ENCODE results near the gene CHRNA4.
"Not testable (repeated sequence)": the region's sequence is repeated elsewhere in the genome, so short reads cannot be mapped to it uniquely, and the experiment has no call there.

CHRNA4 gene

DNA sequence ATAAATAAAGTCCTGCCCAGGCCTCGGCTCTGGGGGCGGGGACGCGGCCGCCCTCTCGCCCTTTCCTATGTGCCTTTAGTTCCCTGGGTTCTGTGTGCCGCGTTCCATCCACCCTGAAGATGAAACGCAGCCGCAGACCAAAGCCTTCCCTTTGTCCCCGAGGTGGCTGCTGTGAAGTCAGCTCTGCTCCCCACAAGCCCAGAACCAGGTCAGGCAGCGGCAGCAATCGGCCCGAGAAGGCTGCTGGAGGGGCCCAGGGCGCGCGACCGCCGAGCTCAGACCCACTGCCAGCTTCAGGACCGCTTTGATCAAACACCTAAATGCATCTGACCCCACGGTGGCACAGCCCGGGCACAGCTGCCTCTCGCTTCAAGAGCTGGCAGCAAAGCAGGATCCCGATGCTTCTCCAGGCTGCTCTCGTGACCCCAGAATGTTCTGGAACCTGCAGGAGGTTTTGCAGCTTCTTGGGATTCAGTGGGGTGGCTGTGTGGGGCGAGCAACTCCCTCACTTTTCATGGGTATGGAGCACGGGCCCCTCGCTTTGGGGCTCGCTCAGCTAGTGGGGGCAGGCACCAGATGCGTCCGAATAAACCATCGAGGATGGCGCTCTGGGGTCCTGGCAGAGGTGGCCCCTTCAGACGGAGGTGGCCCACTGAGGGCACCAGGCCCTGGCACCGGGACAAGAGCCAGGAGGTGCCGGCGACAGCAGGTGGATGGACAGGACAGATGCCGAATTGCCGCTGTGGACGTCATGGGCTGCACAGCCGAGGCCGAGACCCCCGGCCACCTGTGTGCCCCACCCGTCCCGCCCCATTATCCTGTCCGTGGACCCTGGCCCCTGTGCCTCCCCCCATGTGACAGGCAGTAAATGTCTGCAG, 13.0 kb downstream of the CHRNA4 start:
- DNase-seq, result peak; percentile 57

DNA sequence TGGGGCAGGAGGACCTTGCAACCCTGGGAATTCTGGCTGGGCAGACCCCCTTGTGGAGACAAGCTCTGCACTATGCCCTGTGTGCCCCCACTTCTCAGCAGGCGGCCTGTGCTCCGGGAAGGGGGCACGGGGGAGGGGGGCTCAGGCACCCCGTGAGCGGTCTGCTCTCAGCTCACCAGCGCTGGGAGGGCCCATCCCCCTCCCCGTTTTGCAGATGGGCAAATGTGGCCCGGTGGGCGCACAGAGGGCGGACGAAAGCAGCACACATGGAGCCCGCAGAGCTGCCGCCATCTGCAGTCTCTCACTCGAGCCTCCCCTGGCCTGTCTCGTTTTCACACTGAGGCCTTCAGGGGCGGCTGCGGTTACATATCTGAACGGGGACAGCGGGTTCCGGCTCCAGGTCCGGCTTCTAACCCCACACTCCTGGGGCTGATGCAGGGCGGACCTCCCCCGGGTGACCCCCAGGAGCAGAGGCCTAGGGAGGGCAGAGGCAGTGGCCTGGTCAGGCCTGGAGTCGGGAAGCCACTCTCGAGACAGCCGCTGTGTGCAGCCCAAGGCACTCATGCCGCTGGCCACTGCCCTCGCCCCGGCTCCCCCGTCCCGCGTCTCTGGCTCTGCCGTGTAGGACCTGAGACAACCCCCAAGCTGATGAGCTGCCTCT, 13.9 kb downstream of the CHRNA4 start:
- no peak for DNase-seq

DNA sequence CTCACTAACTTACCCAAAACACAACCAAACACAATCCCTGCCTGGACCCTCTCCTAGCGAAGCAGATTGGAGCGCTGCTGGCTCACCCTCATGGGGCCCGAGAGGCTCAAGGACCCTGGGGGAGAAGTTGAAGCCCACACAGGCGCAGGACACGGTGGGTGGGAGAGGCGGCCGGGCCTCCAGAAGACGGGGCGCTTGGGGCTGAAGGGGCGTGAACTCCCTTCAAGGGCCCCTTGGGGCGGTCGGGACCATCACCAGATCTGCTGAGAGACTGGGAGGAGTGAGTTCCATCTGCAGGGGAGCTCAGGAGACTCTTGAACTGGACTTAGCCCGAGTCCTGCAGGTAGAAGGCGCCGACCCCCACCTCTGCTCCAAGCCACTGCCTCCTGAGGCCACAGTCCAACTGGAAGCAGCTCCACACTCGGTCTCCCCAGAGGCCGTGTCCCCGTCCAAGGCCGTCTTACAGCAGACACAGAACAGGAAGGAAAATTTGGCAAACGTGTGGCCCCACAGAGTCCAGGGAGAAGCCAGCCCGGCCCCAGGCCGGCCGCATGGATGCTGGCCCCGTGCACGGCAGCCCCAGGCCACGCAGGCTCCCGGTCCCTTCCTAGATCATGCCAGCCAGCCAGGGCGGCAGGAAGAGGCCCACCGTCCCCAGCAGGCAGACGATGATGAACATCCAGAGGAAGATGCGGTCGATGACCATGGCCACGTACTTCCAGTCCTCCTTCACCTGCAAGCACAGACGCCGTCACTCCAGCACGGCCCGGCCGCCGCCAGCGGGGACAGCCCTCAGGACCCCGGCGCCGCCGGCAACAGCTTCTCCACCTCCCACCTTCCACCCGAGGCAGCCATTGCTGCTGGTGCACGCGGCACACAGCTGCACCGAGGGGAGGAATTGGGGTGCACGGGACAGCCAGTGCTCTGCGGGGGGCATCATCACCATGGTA, 14.7 kb downstream of the CHRNA4 start:
- DNase-seq, result no peak

DNA sequence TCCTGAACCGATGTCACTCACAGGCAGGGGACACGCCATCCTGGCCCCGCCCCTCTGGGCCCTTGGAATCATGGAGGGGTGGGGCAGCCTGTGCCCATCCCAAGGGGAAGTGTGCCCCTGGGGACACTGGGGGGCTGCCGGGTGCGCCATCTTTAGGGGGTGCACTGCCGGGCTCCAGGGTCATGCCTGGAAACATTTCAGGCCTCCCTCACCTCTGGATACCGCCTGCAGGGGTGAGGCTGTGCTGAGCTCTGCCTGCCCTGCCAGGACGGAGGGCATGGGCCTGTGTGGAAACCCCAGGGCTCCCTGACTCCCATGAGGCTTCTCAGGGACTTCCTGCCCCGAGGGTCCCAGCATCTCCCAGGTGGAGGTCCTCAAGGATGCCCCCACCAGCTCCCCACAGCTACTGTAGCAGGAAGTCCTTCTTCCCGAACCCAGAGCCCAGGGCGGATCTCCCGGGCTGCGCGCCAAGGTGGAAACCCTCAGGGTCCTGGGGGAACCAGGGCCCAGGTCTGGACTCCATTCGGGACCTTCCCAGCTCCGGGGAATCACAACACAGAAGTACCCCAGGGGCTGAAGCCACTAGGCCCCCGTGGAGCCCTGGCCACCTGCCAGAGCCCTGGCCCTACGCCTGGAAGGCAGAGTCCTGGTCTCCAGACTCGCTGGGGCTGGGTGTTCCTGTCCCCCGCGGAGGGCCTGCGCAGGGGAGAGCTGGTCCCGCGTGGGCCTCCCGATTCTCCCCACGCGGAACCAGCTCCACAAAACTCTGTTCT, 15.6 kb downstream of the CHRNA4 start:
- DNase-seq, result no peak

DNA sequence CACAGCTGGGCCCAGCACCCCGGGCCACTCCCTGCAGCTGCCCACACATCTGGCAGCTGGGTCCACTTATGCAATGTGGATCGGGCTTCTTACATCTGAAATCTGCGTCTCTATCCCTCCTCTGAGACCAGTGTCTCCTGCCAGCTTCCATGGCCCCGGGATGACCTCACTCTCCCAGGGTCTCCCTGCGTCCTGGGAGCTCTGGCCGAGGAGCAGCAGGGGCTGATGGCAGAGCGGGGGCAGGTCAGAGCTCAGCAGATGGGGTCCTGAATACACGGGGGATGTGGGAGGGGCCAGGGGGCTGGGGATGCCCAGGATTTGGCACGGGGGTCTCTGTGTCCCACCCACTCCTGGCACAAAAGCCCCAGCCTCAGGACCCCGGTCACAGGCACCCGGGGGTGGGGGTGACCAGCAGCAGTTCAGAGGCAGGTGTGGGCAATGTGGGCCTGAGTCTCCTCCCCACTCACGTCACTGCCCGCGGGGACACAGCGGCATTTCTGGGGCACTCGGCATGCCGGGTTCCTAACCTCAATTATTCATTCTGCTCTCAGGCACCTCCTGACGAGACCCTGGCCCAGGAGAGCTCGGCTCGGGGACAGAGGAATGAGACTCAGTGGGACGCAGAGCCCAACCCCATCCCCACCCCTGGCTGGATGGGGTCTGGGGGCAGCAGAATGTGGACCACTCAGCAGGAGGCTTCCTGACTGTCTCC, 16.4 kb downstream of the CHRNA4 start:
- DNase-seq, result no peak

DNA sequence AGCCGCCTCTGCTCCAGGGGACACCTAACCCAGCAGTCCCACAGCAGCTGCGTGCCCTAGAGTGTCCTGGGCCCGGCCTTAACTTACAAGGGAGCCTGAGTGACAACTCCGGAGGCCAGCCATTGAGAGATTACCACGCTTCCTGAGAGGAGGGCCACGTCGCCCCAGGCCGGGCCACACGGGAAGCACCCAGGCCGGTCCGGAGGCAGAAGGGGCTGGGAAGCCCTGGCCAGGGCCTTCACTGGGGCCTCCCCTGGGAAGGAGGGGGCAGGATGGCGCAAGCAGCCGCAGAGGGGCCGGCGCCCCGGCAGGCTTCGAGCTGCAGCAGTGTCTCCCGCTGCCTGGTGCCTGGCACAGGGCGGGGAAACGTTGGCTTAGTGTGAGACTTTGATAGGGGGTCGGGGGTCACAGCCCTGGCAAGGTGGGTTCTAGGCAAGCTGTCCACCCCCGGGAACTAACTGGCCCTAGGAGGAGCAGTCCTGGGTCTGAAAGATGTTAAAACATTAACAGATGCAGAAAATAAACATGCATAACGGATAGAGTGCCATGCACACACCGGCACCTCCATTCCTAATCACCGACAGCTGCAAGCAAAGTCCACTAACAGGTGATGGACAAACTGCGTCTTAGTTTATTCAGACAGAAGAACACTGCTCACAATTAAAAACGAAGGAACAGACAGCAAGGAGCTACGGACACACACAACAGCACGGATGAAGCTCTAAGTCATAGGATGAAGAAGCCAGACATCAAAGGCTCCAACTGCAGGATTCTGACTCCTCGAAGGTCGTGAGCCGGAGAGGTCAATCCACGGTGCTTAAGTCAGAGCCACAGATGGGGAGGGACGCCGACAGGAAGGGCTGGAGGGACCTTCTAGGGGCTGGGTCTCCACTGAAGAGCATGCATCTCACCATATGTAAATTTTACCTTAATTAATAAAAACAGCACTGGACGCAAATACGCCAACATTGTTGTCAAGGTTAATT, 17.4 kb downstream of the CHRNA4 start:
- DNase-seq, result no peak

DNA sequence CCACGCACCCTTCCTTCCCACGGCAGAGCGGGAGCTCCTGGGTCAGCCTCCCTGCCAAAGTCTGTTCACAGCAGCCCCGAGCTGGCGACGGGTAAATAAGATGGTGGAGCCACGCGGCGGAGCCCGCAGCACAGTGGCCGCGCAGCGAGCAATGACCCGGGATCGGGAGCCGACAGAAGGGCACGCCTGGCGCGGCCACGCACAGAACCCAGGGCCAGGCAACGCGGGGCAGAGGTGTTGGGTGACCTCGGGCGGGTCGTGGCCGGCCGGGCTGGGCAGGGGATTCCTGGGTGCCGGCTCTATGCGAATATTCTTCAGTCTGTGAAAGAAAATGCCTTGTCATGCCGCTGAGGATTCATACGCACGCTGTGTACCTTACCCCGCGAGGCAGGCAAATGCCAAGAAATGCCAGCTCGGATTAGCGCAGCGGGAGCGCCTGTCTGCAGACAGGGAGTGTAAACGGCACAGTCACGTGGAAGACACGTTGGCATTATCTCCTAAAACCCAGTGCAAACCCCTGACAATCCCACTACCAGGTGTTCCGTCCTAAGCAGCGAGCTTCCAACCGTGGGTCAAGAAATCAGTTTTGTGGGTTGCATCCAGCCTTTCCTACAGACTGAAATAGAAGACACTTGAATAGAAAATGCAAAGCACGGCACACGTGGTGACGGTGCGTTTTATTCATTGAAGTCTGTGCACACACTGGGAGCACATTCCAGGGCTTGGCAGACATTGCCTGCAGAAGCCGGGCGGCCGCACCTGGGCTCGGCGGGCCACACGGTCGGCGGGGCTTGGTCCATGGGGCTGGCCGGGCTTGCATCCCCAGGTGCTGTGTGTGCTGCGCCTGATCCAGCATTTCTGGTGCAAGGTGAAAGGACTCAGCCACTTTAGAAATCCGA, 18.3 kb downstream of the CHRNA4 start:
- DNase-seq, result no peak

DNA sequence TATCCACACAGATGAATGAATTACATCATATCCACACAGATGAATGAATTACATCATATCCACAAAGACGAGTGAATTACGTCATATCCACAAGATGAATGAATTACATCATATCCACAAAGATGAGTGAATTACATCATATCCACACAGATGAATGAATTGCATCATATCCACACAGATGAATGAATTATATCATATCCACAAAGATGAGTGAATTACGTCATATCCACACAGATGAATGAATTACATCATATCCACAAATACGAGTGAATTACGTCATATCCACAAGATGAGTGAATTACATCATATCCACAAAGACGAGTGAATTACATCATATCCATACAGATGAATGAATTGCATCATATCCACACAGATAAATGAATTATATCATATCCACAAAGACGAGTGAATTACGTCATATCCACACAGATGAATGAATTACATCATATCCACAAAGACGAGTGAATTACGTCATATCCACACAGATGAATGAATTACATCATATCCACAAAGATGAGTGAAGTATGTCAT, 20.9 kb downstream of the CHRNA4 start:
- not testable (repeated sequence) for DNase-seq

DNA sequence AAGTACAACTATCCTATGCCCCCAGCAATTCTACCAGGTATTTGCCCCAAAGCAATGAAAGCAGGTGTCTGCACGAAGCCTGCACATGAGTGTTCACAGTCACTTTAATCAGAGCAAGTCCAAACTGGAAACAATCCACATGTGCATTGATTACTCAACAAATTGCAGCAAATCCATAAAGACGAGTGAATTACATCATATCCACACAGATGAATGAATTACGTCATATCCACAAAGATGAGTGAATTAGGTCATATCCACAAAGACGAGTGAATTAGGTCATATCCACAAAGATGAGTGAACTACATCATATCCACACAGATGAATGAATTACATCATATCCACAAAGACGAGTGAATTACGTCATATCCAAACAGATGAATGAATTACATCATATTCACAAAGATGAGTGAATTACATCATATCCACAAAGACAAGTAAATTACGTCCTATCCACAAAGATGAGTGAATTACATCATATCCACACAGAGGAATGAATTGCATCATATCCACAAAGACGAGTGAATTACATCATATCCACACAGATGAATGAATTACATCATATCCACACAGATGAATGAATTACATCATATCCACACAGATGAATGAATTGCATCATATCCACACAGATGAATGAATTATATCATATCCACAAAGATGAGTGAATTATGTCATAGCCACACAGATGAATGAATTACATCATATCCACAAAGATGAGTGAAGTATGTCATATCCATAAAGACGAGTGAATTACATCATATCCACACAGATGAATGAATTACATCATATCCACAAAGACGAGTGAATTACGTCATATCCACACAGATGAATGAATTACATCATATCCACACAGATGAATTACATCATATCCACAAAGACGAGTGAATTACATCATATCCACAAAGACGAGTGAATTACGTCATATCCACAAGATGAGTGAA, 21.7 kb downstream of the CHRNA4 start:
- not testable (repeated sequence) for DNase-seq

DNA sequence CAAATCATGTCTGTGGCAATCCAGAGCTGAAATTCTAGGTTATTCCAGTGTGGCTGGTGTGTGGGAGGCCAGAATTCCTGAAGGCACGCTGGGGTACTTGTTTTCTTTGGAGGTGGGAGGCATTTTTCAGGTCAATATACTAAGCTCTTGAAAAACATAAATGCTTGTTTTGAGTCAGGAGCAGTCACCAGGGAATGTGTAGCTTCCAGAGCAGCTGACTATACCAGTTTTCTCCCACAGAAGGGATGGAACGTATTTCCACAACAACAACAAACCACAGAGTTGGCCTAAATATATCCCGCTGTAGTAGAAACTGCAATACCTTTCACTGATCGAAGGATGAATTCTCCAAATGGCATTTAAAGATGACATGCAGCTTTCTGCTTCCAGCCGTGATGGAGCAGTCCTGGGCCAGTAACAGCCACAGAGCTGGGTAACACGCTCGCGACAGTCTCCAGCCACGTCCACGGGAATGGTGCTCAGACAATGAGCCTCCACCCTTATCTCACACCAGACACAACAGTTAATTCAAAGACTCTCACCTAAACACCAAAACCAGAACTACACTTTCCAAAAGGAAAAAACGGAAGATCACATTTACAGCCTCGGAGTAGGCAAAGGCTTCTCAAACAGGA, 23.2 kb downstream of the CHRNA4 start:
- DNase-seq, result no peak

DNA sequence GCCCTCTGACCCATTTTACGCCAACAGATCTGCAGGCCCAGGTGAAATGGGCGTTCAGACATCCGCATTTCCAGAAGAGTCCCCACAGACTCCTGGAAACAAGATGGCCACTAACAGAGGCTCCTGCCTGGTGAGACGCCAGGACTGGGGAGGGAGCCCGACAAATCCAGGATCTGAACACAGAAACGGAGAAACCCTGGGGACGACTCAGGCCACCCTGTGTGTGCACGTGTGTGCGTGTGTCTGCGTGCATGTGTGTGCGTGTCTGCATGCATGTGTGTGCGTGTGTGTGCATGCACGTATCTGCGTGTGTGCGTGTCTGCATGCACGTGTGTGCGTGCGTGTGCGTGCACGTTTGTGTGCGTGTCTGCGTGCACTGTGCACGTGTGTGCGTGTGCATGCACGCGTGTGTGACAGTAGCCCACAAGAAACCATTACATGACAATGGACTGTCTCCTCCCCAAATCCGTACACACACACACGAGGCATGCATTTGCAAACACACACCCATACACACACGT, 24.9 kb downstream of the CHRNA4 start:
- DNase-seq, result no peak

DNA sequence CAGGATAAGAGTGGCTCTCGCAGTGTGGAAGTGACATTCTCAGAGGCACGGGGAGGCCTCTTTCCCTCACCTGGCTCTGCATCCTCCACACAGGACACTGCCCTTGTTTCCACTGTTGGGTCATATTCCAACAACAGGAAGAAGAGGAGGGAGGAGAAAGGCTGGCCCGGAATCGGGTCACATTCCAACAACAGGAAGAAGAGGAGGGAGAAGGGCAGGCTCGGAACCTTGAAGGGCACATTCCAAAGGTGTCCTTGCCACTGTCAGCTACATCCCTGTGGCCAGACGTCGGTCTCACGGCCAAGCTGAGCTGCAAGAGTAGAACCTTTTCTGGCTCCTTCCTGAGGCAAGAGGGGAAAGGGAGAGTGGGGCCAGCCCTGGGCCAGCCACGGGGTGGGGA, 25.4 kb downstream of the CHRNA4 start:
- no peak for DNase-seq

DNA sequence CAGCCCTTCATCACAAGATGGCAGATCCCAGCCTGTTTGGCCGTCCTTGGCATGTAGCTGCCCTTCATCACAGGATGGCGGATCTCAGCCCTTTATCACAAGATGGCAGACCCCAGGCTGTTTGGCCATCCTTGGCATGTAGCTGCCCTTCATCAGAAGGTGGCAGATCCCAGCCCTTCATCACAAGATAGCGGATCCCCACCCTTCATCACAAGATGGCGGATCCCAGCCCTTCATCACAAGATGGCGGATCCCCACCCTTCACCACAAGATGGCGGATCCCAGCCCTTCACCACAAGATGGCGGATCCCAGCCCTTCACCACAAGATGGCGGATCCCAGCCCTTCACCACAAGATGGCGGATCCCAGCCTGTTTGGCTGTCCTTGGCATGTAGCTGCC, 26.1 kb downstream of the CHRNA4 start:
- DNase-seq, result not testable (repeated sequence)

DNA sequence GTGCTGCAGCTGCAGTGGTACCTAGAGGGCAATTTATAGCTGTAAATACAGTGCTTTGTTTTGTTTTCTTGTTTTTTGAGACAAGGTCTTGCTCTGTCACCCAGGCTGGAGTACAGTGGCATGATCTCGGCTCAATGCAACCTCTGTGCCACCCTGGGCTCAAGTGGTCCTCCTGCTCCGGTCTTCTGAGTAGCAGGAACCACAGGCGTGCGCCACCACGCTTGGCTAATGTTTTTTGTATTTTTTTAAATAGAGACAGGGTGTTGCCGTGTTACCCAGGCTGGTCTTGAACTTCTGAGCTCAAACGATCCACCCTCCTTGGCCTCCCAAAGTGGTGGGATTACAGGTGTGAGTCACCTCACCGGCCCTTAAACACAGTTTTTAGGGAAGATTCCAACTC, 26.8 kb downstream of the CHRNA4 start:
- DNase-seq, result no peak

DNA sequence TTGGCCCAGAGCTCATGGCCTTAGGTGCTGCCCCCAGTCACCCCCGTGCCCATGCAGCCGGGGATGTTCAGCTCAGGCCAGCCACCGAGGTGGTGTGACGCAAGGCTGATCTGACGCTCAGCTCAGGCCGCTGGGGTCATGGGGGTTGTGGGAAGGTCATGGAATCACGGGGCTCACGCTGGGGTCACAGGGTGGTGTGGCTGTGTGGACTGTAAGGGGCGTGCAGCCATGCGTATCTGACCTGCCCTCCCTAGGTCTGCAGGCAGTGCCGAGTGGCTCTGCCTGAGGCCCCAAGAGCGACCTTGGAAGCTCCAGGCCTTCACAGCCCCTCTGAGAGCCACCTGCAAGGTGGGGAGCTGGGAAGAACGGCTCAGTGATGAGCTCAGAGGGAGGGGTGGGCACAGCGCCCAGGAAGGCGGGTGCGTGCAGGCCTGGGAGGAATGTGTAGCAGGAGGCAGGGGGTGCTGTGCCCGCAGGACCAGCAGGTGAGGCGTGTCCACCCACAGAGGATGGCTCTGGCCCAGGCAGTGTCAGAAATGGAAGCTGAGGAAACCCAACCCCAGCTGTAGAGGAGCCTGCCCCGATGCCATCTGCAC, 27.8 kb downstream of the CHRNA4 start:
- no peak for DNase-seq

DNA sequence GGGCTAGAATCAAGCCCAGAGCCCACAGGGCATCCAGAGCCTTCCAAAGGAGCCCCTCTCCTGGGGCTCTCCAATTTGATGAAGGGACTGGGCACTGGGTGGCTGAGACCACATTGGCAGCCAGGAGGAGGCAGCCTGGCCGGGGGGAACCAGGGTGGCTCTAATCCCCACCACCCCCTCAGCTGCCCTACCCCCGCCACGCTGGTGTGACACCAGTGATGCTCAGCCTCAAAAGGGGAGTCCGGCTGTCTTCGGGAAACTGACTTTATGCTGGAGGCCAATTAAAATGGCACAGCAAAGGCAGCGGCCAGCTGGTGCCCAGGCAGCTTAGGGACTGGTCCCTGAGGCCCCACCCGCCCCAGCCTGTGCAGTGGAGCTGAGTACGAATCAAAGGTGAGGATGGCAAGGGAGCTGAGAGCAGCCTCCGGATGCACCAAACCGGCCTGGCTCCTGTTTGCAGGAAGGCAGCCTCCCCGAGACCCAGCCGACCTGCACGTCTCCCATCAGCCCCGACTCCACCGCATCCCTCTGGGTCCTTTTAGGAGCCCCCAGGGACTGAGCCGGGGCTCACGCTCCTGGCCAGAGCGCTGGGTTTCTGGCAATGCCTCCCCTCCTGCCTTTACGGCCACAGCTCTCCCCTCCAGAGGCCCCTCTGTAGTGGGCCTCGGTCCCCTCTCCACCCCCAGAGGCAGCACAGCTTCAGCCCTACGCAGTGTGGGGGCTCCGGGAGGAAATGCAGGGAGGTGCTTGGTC, 28.5 kb downstream of the CHRNA4 start:
- DNase-seq, result no peak

Data from retina (tissue), 1 donor.